ENCODE data around the gene UBL7.

GRCh38 chr15:74445816-74446763 lies 14.9 kb downstream of the UBL7 start:
- TF ChIP-seq EZH2 (IDR thresholded peaks at IDR 0.05; ENCODE audit: insufficient read depth, poor library complexity, severe bottlenecking) (no peak), EZH2phosphoT487 (IDR thresholded peaks at IDR 0.05; ENCODE audit: insufficient read depth, low read depth) (no peak)

Data from GM23248 (cell line).